SK-N-SH treated with all-trans-retinoic acid at 6 μM for 48 hours (cell line): ENCODE data around the gene KLHDC3.

ENCODE experiments used
- ARNTL ChIP-seq: fragments of 450-650 bp; formaldehyde crosslinking; IDR thresholded peaks from 2 replicates; pipeline ENCODE4 v1.5.0; 2020; ENCODE audit warnings: low read depth, mild to moderate bottlenecking, moderate library complexity, borderline replicate concordance
- ISL1 ChIP-seq: fragments of 250-450 bp; sonication (Bioruptor Pico); IDR thresholded peaks from 2 replicates; pipeline ENCODE4 v2.1.2; 2022; ENCODE audit warnings: mild to moderate bottlenecking, moderate library complexity
- TF ChIP-seq, protein P1 (sequence below): fragments of 250-450 bp; sonication (Bioruptor Pico); IDR thresholded peaks from 2 replicates; pipeline ENCODE4 v1.5.1; 2021; ENCODE audit warnings: mild to moderate bottlenecking, moderate library complexity

DNA sequence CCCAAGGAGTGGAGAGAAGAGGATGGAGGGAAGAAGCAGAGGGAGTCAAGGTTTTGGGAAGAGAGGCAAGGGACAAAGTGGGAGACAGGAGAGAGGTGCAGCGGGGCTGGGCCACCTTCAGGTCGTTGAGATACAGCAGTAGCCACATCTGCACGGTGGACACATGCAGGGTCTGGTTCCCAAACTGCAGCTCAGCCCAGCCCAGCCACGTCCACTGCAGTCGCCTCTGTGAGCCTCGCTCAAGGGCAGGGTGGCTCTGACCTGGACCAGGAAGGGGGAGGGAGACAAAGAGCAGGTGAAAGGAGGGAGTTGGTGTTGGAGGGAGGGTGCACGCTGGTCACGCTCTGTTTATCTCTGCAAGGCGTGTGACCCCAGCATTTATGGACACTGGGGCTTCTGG lies 24.7 kb downstream of the KLHDC3 start:
- TF ChIP-seq, protein P1, sequence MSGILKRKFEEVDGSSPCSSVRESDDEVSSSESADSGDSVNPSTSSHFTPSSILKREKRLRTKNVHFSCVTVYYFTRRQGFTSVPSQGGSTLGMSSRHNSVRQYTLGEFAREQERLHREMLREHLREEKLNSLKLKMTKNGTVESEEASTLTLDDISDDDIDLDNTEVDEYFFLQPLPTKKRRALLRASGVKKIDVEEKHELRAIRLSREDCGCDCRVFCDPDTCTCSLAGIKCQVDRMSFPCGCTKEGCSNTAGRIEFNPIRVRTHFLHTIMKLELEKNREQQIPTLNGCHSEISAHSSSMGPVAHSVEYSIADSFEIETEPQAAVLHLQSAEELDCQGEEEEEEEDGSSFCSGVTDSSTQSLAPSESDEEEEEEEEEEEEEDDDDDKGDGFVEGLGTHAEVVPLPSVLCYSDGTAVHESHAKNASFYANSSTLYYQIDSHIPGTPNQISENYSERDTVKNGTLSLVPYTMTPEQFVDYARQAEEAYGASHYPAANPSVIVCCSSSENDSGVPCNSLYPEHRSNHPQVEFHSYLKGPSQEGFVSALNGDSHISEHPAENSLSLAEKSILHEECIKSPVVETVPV (CRISPR knock-in tag): no peak
- TF ChIP-seq ISL1 (CRISPR knock-in tag) (no peak), ARNTL (CRISPR knock-in tag) (no peak)
